H9 (cell line): ENCODE results near the gene MDK. TPM values are rescaled to one million over a fixed set of nuclear protein-coding genes. Genes with fewer than 3 reads are reported as not detected.

Experiments used
- DNase-seq: peaks from one replicate; pipeline ENCODE4 v3.0.0-alpha.2; 2017
- H2AFZ ChIP-seq: one replicate; pipeline ENCODE4 v1.6.1; 2013; ENCODE audit warnings: mild to moderate bottlenecking, low read length, control low read depth, moderate library complexity
- H2AK5ac ChIP-seq: 2 replicates; pipeline ENCODE4 v1.6.1; 2013; ENCODE audit warnings: low read length, control low read depth, mixed read lengths; ENCODE audit not compliant: insufficient read length
- H2BK120ac ChIP-seq: one replicate; pipeline ENCODE4 v1.6.1; 2013; ENCODE audit warnings: low read depth, mild to moderate bottlenecking, low read length, control low read depth, inconsistent platforms; ENCODE audit not compliant: poor library complexity, severe bottlenecking
- H2BK12ac ChIP-seq: 2 replicates; pipeline ENCODE4 v1.6.1; 2013; ENCODE audit warnings: low read length, control low read depth, mixed read lengths, low read depth; ENCODE audit not compliant: insufficient read length
- H2BK15ac ChIP-seq: 2 replicates; pipeline ENCODE4 v1.6.1; 2013; ENCODE audit warnings: low read depth, low read length, control low read depth
- H2BK20ac ChIP-seq: one replicate; pipeline ENCODE4 v1.6.1; 2013; ENCODE audit warnings: low read depth, mild to moderate bottlenecking, low read length, control low read depth, inconsistent platforms; ENCODE audit not compliant: poor library complexity, severe bottlenecking
- H2BK5ac ChIP-seq: 2 replicates; pipeline ENCODE4 v1.6.1; 2013; ENCODE audit warnings: low read length, control low read depth, mixed read lengths; ENCODE audit not compliant: insufficient read length
- H3K14ac ChIP-seq: 2 replicates; pipeline ENCODE4 v1.6.1; 2013; ENCODE audit warnings: low read length, control low read depth; ENCODE audit not compliant: insufficient read depth
- H3K18ac ChIP-seq: 2 replicates; pipeline ENCODE4 v1.6.1; 2013; ENCODE audit warnings: low read depth, mild to moderate bottlenecking, mixed read lengths, low read length, control low read depth; ENCODE audit not compliant: insufficient read length
- H3K23ac ChIP-seq: 2 replicates; pipeline ENCODE4 v1.6.1; 2013; ENCODE audit warnings: low read length, control low read depth, mixed read lengths, low read depth; ENCODE audit not compliant: insufficient read length
- H3K23me2 ChIP-seq: 2 replicates; pipeline ENCODE4 v1.6.1; 2013; ENCODE audit warnings: low read depth, mild to moderate bottlenecking, mixed read lengths, low read length, control low read depth; ENCODE audit not compliant: insufficient read length, poor library complexity, severe bottlenecking
- H3K27ac ChIP-seq: 2 replicates; pipeline ENCODE4 v1.5.1; 2013; ENCODE audit warnings: low read length, control low read depth, mixed read lengths, low read depth; ENCODE audit not compliant: insufficient read length
- H3K27me3 ChIP-seq: 2 replicates; pipeline ENCODE4 v1.6.1; 2013; ENCODE audit warnings: low read length, control low read depth, inconsistent platforms; ENCODE audit not compliant: insufficient read depth
- H3K4ac ChIP-seq: 2 replicates; pipeline ENCODE4 v1.6.1; 2013; ENCODE audit warnings: low read depth, mild to moderate bottlenecking, control low read depth, inconsistent platforms, low read length, moderate library complexity
- H3K4me1 ChIP-seq: 2 replicates; pipeline ENCODE4 v1.6.1; 2013; ENCODE audit warnings: low read length, control low read depth, inconsistent platforms; ENCODE audit not compliant: insufficient read depth
- H3K4me2 ChIP-seq: 2 replicates; pipeline ENCODE4 v1.6.1; 2013; ENCODE audit warnings: low read length, control low read depth, mixed read lengths; ENCODE audit not compliant: insufficient read length, insufficient read depth
- H3K56ac ChIP-seq: 2 replicates; pipeline ENCODE4 v1.6.1; 2013; ENCODE audit warnings: low read depth, mild to moderate bottlenecking, mixed read lengths, low read length, control low read depth; ENCODE audit not compliant: insufficient read length
- H3K79me1 ChIP-seq: 2 replicates; pipeline ENCODE4 v1.6.1; 2013; ENCODE audit warnings: low read depth, mild to moderate bottlenecking, moderate library complexity, low read length, control low read depth, inconsistent platforms; ENCODE audit not compliant: insufficient read depth, poor library complexity, severe bottlenecking
- H3K79me2 ChIP-seq: 2 replicates; pipeline ENCODE4 v1.6.1; 2013; ENCODE audit warnings: low read length, control low read depth, inconsistent platforms; ENCODE audit not compliant: insufficient read depth
- H3K9ac ChIP-seq: 2 replicates; pipeline ENCODE4 v1.6.1; 2013; ENCODE audit warnings: low read length, control low read depth, mixed read lengths; ENCODE audit not compliant: insufficient read length; ENCODE audit errors: extremely low read depth
- H3K9me3 ChIP-seq: one replicate; pipeline ENCODE4 v1.6.1; 2013; ENCODE audit warnings: low read depth, low read length, inconsistent platforms; ENCODE audit not compliant: control insufficient read depth
- H3T11ph ChIP-seq: one replicate; pipeline ENCODE4 v1.6.1; 2013; ENCODE audit warnings: mild to moderate bottlenecking, low read length, control low read depth, inconsistent platforms
- H4K20me1 ChIP-seq: one replicate; pipeline ENCODE4 v1.6.1; 2013; ENCODE audit not compliant: control insufficient read depth, insufficient read length, insufficient read depth
- H4K5ac ChIP-seq: 2 replicates; pipeline ENCODE4 v1.6.1; 2013; ENCODE audit warnings: low read depth, mild to moderate bottlenecking, mixed read lengths, low read length, control low read depth; ENCODE audit not compliant: insufficient read length
- H4K8ac ChIP-seq: replicated peaks from 2 replicates; pipeline ENCODE4 v1.6.1; 2013; ENCODE audit warnings: low read length, control low read depth, mixed read lengths, low read depth; ENCODE audit not compliant: insufficient read length
- H4K91ac ChIP-seq: 2 replicates; pipeline ENCODE4 v1.6.1; 2013; ENCODE audit warnings: low read depth, mild to moderate bottlenecking, moderate library complexity, mixed read lengths, low read length, control low read depth; ENCODE audit not compliant: insufficient read length
- H3K27ac Mint-ChIP-seq, 3 experiments: 2 replicates in 2 of 3; 3 replicates in 1 of 3; pipeline ENCODE4 v1.8.0; 2020 to 2021; ENCODE audit warnings: mixed read lengths in 3 of 3, mild to moderate bottlenecking in 1 of 3, moderate library complexity in 1 of 3
- H3K27me3 Mint-ChIP-seq: 2 replicates; pipeline ENCODE4 v1.8.0; 2021; ENCODE audit warnings: low read depth, mild to moderate bottlenecking, moderate library complexity, mixed read lengths
- H3K36me3 Mint-ChIP-seq, 3 experiments: 2 replicates in 2 of 3; 3 replicates in 1 of 3; pipeline ENCODE4 v1.8.0; 2020 to 2021; ENCODE audit warnings: low read depth in 3 of 3, mixed read lengths in 3 of 3; ENCODE audit not compliant: insufficient read depth in 1 of 3
- H3K4me1 Mint-ChIP-seq, 2 experiments: 2 replicates each; pipeline ENCODE4 v1.8.0; 2020; ENCODE audit warnings: mixed read lengths in 2 of 2
- H3K4me3 Mint-ChIP-seq, 2 experiments: 2 replicates in 1 of 2; 3 replicates in 1 of 2; pipeline ENCODE4 v1.8.0; 2020 to 2021; ENCODE audit warnings: mild to moderate bottlenecking in 2 of 2, mixed read lengths in 2 of 2, moderate library complexity in 1 of 2
- H3K9me3 Mint-ChIP-seq, 2 experiments: 2 replicates in 1 of 2; 3 replicates in 1 of 2; pipeline ENCODE4 v1.8.0; 2020; ENCODE audit warnings: mild to moderate bottlenecking in 2 of 2, mixed read lengths in 2 of 2, moderate library complexity in 1 of 2
- WGBS: extraction: QIAGEN DNeasy Blood & Tissue Kit; methylation state at CpG from one replicate; pipeline ENCODE4 v1.1.7; 2013; ENCODE audit warnings: missing lambda C conversion rate, low lambda C conversion rate, mixed read lengths; ENCODE audit not compliant: insufficient read length; ENCODE audit errors: extremely low coverage; 5-methylcytosine and 5-hydroxymethylcytosine counted together
- total RNA-seq: library from RNA; stranded (reverse); gene quantifications from 2 replicates; pipeline ENCODE4 v1.2.1, GENCODE V29; 2021
- TF ChIP-seq, protein P1 (sequence below): fragments of 200-600 bp; sonication (generic); conservative IDR thresholded peaks from 3 replicates; pipeline ENCODE4 v1.8.0; 2021; ENCODE audit warnings: antibody characterized with exemption, mild to moderate bottlenecking

Gene MDK
- total RNA-seq, 1 experiment from 2014 or later = 392 TPM

DNA sequence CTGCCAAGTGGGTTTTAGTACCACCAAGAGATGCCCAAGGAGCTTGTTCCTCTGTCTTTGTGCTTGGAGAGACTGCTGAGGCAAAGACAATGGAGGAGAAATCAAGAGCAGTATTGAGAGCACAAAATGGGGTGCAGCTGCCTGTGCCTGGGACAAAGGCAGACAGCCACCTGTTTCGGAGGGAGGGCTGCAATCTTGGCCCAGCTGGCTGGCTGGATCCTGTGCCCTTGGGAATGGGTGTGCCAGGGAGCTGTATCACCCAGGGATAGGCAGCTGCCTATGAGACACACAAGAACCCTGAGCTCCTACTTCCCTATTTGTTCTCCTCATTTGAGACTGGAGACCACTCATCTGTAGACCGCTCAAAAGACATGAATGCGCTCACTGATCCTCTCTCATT lies 33.4 kb downstream of the MDK start:
- no peak overlapping the region for H3K18ac ChIP-seq
- no peak overlapping the region for H3K23ac ChIP-seq
- H4K91ac ChIP-seq = no peak overlapping the region
- TF ChIP-seq, protein P1, sequence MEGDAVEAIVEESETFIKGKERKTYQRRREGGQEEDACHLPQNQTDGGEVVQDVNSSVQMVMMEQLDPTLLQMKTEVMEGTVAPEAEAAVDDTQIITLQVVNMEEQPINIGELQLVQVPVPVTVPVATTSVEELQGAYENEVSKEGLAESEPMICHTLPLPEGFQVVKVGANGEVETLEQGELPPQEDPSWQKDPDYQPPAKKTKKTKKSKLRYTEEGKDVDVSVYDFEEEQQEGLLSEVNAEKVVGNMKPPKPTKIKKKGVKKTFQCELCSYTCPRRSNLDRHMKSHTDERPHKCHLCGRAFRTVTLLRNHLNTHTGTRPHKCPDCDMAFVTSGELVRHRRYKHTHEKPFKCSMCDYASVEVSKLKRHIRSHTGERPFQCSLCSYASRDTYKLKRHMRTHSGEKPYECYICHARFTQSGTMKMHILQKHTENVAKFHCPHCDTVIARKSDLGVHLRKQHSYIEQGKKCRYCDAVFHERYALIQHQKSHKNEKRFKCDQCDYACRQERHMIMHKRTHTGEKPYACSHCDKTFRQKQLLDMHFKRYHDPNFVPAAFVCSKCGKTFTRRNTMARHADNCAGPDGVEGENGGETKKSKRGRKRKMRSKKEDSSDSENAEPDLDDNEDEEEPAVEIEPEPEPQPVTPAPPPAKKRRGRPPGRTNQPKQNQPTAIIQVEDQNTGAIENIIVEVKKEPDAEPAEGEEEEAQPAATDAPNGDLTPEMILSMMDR = no peak
- no peak overlapping the region for H3K4ac ChIP-seq
- no peak overlapping the region for H2BK15ac ChIP-seq
- no peak overlapping the region for H4K8ac ChIP-seq
- H3K4me1 ChIP-seq = no peaks in the 10 kb centered on the region
- no peak overlapping the region for H3K56ac ChIP-seq
- no peak overlapping the region for H3K4me3 Mint-ChIP-seq
- no peak overlapping the region for H2AFZ ChIP-seq
- no peak overlapping the region for H4K5ac ChIP-seq
- H4K20me1 ChIP-seq = no peaks in the 10 kb centered on the region
- H3K9me3 ChIP-seq = no peaks in the 10 kb centered on the region
- WGBS = no CpG with 5 or more reads among the region's 3 CpGs
- H2BK12ac ChIP-seq = no peak overlapping the region
- peaks cover 12 to 42% (median 21%) of the 10 kb centered on the region in 3 experiments for H3K36me3 Mint-ChIP-seq
- H3T11ph ChIP-seq = no peak overlapping the region
- peaks cover 10 to 37% of the 10 kb centered on the region in 2 experiments for H3K4me1 Mint-ChIP-seq
- no peaks in the 10 kb centered on the region for H3K27me3 Mint-ChIP-seq
- no peaks in the 10 kb centered on the region for H3K23me2 ChIP-seq
- no peaks in the 10 kb centered on the region for H3K9me3 Mint-ChIP-seq
- no peak overlapping the region for H3K4me2 ChIP-seq
- H3K79me2 ChIP-seq = no peaks in the 10 kb centered on the region
- no peak overlapping the region for H2AK5ac ChIP-seq
- no peak overlapping the region for H3K27ac ChIP-seq
- H3K79me1 ChIP-seq = no peaks in the 10 kb centered on the region
- H3K9ac ChIP-seq = no peak overlapping the region
- H3K27ac Mint-ChIP-seq = peak overlapping the region in 1 of 3 experiments; percentile 65; a peak in 2 of 7 replicates
- H3K14ac ChIP-seq = no peak overlapping the region
- no peak overlapping the region for H2BK5ac ChIP-seq
- no peaks in the 10 kb centered on the region for H3K27me3 ChIP-seq
- H2BK20ac ChIP-seq = no peak overlapping the region
- H2BK120ac ChIP-seq = no peak overlapping the region
- no peak for DNase-seq
